Vagina (tissue), 2 donors: ENCODE data around the gene GPER1.

Source experiments
- CTCF ChIP-seq, 3 experiments: fragments of 450-650 bp in 2 of 3; fragments of 200-600 bp in 1 of 3; sonication (generic) in 1 of 3; IDR thresholded peaks; one replicate each; pipeline ENCODE4 v1.5.1; 2017 to 2019; ENCODE audit warnings: antibody characterized with exemption in 3 of 3, mild to moderate bottlenecking in 2 of 3, moderate library complexity in 2 of 3
- POLR2A ChIP-seq, 2 donors: fragments of 450-650 bp; IDR thresholded peaks; one replicate each; pipeline ENCODE4 v1.6.1; 2017; ENCODE audit warnings: antibody characterized with exemption in 2 of 2, mild to moderate bottlenecking in 2 of 2, moderate library complexity in 2 of 2
- POLR2AphosphoS5 ChIP-seq, 2 donors: sonication (generic); formaldehyde crosslinking; IDR thresholded peaks; one replicate each; pipeline ENCODE4 v1.9.0; 2017; ENCODE audit warnings: antibody characterized with exemption in 2 of 2, mild to moderate bottlenecking in 2 of 2, low read depth in 1 of 2; ENCODE audit not compliant: insufficient read depth in 1 of 2

GRCh38 chr7:1114505-1114904 lies 26.6 kb downstream of the GPER1 start:
- TF ChIP-seq CTCF (IDR thresholded peaks at IDR 0.05) (no peak), POLR2A (IDR thresholded peaks at IDR 0.05) (no peak), POLR2AphosphoS5 (IDR thresholded peaks at IDR 0.05; ENCODE audit: insufficient read depth in 1 of 2, low read depth in 1 of 2) (no peak)
